Bone marrow (tissue), 2 donors: ENCODE measurements around the gene GRIK2.

ENCODE experiments used
- DNase-seq, 2 donors: peaks; one replicate each; lab custom pipeline; 2025; lab: John Stamatoyannopoulos, UW

GRIK2 gene

DNA sequence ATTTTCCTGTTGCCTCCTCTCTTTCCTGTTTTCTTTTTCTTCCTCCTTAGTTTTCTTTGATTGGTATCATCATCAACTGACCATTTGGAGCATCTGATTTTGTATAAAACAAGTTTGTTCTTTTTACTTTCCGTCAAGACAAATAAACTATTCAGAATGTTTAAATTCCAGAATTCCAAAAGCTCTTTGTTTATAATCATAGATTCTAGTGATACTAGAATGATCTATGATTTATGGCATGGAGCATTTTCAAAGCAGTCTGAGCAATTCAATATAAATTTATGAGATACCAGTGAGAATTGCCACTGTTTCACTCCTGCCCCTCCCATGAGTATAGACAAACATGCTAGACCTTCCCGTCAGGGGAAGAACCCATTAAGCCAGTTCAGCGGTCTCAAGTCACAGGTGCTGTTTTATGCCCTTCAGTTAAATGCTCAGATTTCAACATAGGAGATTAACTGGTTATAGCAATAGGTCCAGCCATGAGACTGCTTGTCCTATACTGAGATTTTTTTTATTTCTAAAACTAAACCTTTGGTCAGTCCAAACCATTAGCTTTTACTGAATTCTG, 60.7 kb downstream of the GRIK2 start:
- no peak for DNase-seq

DNA sequence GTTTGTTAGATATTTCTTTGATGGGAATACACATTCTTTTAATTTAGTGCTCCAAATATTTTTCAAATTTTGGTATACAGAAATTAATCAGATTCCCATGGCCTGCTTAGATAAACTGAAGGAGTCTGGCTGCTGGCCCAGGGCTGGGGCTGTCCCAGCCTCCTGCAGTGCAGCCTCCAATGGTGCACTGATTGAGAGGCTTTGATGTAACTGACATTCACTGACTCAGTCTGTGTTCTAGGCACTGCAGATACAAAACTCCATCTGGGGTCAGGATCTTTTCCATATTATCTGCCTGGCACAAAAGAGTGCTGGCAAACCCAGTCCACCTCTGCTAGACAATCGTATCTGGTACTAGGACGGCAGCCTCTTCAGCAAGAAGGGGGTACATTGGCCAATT, 64.8 kb downstream of the GRIK2 start:
- no peak for DNase-seq

DNA sequence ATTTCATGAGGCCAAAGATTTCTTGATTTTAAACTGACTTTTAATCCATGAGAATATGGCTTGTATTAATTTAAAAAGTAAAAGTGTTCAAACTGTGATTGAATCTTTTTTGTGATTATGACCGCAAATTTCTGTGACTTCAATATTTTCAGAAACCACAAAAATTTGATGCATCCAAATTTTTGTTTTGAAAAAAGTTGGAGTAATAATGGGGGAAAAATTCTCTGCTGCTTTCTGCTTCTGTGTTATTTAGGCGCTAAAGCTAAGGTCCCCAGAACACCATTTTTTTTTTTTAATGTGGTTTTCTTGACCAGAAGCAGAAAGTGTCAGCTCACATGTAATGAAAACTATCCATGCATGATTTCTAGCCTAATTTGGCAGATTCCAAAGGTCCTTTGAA, 65.3 kb downstream of the GRIK2 start:
- no peak for DNase-seq

DNA sequence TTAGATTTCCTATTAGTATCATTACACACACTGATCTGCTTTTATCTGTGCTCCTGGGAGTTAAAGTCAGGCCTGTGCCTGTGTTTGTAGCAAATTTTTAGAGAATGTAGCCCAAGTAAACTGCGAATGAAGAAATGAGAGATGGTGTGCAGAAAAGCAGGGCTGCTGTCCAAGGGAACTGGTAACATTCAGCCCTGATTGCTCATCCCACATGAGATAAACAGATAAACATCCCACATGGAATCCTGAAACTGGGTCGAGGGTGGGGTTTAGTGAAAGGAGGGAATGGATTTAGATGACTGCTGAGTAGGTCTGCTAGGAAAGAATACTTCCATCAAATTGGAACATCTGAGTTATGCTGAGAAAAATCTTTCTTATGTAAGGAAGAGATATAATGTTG, 69.1 kb downstream of the GRIK2 start:
- no peak for DNase-seq

DNA sequence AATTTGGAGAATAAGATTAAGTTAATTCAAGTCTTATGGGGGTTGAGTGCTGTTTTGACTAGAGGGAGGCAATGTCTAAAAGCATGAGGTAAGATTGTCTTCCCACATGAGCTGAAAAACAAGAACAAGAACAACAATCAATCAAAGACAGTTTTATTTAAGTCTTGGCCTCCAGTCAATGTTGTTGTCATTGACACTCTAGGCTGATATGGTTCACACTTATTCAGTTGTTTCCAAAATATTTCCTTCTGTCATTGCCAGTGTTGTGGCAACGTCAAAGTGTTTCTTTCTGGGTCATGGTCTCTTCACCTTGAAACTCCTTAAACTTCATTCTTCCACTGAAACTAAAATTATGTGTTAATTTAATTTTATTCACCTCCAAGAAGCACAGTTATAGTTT, 72.4 kb downstream of the GRIK2 start:
- DNase-seq: no peak

DNA sequence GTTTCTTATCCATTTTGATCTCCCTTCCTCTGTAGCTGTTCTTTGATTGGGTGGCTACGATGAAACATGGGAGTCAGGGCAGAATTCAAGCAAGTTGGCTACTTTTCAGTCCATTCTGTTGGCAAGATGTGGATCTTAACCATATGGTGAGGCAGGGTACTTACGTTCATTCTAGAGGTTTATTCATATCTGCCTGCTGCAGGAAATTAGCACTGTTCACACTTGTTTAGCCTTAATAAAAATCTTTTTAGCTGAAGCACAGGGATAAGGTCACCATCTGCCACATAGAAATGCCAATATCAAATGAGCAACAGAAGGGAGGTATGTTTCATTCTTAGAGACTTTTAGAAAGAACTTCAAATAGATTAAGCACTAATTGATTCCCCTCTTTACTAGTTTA, 83.9 kb downstream of the GRIK2 start:
- no peak for DNase-seq

DNA sequence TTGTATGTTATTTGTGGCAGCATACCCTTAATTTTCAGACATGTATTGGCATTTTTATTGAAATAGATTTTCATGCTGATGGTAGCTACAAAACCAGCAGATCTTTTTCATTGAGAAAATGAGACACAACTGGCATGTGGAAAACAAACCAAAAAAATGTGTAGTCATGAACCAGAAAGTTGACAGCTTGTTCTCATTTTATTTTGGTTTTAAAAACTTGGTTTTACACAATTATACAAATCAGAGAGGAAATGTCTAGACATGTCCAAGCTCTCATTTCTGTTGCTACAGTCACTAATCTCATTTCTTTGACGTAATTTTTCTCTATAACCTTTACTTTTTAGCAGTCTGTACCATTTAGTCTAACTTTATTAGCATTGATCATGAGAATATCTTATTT, 85.4 kb downstream of the GRIK2 start:
- no peak for DNase-seq

DNA sequence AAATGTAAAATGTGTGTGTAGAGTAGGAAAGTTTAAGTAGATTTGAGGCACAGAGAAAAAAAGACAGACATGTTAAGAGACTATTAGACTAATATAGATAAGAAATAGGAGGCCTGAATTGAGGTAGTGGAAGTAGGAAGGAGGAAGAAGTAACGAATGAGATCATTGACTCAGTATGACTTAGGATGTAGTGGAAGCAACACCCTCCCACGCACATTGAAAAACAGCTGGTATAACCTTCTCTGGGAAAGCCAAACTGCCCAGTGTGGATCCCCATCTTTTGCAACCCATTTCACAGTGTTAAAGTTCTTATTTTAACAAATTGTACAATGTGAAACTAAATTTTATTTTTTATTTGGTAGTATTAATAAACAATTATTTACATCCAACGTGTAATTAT, 89.1 kb downstream of the GRIK2 start:
- DNase-seq: no peak

DNA sequence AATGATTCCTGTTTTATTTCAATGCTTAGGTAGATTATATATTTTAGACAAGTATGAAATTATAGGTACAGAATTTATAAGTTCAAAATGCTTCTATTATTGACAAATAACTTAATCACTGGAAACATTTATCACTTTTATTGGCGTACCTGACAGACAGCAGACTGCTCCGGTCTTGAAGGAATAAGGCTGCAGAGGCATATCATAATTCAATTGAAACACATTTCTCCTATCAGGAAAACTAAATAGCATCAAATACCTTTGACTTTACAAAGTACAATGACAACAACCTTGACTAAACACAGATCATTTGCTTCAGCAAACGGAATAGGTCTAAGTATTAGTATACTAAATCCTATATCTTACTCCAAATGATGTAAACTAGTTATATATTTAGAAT, 91.3 kb downstream of the GRIK2 start:
- no peak for DNase-seq

DNA sequence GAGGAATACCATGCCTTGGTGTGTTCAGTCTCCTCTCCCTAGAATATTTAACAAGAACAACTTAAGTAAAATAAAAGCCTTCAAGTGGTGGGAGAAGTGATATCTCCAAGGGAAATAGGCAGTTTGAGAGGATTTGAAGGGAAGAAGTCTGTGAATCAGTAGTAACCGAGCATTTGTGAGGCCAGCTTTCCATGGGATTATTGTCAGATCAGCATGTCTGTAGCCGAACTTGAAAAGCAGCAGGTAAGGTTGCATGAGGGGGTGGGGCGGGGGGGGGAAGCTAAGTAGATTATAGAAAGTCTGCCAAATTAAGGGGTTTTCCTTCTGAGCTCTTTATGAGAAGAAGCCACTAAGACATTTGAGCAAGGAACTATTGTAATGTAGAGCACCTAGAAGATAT, 92.6 kb downstream of the GRIK2 start:
- no peak for DNase-seq

DNA sequence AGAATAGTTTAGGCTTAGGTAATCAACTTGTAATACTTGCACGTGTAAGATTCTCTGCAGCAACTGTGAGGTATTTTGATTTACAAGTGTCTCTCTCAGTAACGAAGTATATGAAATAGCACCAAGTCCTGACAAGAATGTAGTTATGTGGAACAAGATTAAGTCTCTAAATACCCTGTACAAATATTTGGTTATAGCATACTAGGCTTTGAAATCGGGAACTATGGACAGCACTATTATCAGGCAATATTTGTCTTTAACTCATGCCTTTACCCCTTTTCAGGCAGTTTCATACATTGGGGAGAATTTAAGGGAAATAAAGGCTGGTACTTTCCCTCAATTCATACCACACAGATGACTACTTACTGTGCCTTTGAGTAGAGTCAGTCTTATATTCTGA, 93.2 kb downstream of the GRIK2 start:
- DNase-seq: no peak

DNA sequence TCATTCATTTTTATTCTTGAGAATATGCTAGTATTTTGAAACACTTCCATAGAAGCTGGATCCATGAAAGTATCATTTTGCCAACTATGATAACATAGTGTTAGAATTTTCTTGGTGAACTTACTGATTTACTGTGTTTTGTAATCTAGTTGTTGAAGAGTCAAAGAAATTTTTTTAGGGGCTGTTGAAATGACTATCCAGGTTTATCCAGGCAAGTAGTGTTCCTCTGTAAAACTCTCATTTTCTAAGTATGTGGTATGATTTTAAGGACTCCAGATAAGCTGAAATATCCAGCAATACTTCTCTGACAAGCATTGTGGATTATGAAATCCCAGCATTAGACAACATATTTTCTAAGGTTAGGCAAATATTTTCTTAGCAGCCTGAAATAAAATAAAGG, 95.9 kb downstream of the GRIK2 start:
- no peak for DNase-seq

DNA sequence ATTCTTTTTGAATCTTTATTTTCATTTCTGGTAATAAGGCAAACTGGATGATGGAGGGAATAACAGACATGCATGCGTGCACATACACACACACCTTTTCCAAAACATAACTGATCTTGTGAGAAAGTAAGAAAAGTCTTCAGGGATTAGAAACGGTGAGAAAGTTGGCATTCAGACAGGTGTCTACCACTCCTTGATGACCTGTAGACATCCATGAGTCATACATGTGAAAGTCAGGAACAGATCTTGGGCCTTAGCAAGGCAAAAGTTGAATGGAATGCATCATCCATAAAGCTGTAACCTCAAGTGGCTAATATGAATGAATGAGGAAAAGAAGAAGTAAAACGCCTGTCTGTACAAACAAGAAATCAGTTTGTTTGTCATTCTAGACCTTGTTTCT, 97.3 kb downstream of the GRIK2 start:
- no peak for DNase-seq

DNA sequence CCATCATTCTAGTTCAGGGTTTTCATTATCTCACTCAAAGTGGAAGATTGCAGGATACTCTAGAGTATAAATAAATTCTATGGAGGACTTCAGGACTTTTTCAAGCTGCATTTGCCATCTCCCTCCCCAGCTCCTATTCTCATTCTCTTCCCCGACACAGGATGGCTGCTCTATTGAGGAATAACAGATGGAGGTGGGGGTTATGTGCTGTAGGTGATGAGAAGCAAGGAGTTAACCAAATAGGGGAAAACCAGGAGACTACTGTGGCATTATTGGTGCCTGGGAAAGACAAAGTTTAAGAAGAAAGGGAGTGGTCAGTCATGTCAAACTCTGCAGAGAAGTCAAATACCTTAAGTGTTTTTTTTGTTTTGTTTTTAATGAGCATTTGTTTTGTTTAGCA, 109.3 kb downstream of the GRIK2 start:
- no peak for DNase-seq

DNA sequence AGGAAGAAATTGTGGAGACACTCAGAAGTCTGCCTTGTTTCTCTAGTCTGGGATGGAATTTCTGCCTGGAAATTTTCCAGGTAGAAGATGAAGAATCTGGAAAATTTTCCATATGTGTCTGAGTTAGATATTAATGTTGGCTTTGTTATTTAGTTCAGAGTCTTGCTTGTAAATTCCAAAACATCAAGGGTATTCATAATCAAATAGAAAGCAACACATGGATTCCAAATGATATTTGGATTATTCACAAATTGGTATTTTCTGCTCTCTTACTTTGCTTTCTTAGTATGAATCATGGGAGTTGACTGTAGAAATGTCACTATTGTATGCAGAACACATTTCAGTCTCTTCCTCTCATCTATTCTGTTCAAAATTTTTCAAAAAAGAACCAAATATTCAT, 116.0 kb downstream of the GRIK2 start:
- no peak for DNase-seq

DNA sequence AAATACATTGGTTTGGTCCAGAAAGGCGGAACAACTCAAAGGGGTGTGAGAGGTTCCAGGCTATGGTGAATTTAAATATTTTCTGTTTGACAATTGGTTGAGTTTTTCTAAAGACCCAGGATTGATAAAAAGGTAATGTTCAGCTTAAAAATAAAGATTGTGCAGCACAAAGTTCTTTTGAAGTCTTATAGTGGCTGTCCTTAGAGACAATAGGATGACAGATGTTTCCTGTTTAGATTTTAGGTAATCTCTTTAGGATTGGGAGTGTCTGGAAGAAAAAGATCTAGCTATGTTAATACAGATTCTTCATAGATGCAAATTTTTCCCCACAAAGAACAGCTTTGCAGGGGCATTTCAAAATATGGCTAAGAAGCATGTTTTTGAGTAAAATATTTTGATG, 119.7 kb downstream of the GRIK2 start:
- no peak for DNase-seq

DNA sequence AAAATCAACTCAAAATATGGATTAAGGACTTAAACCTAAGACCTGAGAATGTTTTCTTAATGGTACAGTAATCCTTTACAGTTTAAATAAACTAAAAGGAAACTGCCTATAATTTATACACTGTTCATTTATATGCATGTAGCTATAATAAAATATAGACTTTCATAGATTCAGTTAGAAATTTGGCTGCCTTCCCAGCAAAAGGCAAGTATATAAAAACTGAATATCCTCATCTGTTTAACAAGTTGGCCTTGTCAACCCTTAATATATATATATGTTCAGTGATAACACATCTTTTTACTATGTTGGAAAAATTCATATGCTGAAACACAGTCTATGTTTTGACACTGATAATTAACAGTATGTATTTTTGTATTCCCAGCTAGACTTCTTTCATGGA, 123.1 kb downstream of the GRIK2 start:
- DNase-seq: no peak

DNA sequence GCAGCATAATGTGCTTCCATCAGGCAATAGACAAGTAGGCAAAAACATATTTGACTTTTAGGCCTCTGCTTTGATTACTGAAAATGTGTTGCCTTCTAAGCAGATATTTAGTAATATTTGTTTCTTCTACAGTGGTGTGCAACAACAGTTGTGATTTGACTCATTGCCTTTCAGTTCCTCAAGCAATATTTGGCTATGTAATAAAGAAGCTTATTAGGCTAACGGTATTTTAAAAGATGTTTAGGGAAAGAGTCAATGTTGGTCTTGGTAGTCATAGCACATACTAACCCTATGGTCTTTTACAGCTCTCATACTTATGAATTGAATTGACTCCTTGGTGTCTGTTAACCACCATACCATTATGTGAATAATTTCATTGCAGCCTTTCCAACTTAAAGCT, 124.1 kb downstream of the GRIK2 start:
- DNase-seq: no peak

DNA sequence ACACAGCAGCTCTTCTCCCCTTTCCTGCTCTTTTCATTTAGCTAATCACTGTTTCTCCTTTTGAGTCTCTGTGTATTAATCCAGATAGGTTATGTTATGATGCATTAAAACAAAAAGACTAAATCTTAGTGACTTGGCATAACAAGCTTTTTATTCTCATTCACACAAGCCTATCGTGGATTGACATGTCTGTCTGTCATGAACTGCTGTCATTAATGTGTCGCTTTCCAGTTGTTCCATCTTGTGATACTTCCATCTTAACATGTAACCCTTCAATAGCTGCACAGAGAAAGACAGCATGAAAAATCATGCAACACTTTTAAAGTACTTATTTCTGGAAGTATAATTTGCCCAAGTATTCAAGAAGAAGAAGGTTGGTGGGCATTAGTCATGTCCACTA, 128.7 kb downstream of the GRIK2 start:
- DNase-seq: no peak

DNA sequence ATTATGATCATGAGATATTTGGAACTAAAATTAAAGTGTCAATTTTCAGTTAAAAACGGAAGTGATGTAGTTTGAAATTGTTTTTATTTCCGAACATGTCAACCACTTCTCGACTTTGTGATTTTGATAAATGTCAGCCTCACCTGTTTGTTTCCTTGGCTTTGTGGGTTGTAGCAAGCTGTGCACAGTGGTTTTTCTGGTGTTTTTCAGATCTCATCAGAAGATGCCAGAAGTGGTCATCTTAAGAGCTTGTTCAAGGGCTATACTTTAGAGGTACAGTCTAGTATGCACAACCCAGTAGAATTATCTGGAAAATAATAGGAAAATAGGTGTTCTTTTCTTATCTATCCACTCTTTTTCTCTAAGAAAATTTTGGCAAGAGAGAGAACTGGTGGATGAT, 134.0 kb downstream of the GRIK2 start:
- no peak for DNase-seq

DNA sequence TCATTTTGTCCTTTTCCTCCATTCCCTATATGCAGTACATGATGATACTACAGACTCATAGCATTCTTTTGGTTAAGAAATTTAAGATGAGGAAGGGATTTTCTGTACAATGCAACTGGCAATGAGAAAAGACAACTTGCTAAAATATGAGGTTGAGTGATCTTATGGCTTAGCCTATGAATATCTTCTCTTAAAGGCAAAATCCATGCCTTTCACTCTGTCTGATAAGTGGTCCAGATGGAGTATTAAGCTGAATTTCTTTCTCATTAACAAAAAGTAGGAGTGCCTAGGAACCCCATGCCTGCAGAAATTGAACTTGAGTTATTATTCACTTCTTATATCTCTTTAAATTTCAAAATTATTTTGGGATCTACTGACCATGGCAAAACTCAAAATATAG, 135.3 kb downstream of the GRIK2 start:
- DNase-seq: no peak

DNA sequence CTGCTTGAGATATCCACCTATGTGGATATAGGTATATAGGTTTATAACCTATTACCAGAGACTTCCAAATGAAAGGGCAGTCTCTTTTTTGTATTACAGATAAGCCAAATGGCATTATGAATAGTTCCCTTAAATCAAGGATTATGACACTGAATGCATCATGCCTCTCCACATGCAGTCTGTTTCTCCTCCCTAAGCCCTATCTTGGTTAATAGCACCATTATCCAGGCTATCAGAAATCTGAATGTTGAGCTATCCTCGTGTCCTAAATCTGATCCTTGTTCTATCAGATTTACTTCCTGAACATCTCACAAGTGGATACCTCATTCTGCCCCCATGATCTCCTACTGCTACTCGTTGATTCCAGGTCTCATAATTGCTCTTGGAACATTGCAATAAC, 138.0 kb downstream of the GRIK2 start:
- DNase-seq: no peak

DNA sequence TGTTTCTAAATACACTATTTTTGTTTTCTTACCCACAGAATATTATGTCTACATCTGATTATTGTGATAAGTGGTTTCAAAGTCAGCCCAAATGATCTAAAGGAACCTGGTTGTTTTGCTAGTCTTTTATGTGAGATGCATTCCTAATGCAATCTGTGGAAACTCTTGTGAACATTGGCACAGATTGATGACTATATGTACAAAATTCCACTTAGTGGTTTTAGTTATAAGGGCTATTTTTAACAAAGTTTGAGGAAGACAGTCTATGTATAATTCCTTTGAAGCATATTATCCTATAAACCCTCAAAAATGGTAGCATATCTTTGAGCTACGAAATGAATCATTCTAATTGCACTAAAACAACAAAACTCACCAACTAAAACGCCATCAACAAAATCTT, 140.9 kb downstream of the GRIK2 start:
- DNase-seq: no peak

DNA sequence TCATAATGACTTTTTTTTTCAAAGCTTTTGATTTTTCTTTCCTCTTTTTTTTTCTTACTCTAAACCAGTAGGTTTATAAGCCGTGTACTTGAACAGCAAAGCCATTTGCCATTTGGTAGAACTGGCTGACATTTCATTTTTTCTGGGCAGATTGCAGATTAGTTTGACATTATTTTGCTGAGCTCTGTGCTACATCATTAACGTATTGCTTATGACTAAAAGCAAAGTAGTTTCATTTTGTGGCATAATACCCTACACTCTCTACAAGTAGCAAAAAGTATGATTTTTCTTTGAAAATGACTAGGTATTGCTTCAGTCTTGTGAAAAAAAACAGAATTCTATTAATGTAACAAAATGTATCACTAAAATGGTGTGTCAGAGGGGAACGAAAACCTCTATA, 141.3 kb downstream of the GRIK2 start:
- no peak for DNase-seq

DNA sequence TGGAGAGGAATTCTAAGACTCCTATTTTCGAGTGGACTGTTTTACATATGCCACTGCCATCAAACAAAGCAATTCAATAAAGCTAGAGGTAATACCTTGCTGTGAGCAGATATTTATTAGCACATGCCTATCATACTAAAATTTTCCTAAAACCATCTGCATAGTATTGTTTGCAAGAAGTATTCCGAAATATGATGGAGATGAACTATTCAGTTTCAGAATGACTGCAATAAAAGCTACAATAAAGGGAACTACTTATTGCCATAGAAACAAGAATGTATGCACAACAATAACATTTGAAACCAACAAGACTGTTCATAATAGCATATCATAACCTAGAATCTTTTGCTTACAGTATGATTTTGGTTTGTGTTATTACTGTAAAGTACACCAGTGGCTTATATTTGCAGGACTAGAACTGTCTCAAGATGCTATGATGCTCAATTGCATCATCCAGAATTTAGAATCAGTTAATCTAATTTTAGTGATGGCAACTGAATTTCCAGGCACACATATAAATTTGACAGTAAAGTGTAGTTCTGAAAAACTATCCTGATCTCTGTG, 144.3 kb downstream of the GRIK2 start:
- no peak for DNase-seq
